Fibroblast of the conjunctiva (primary cell): ENCODE results near the gene HOXB7.

Experiments
- DNase-seq: peaks from one replicate; pipeline ENCODE4 v3.0.0-alpha.2; 2010; ENCODE audit warnings: low read depth

The HOXB7 gene

DNA sequence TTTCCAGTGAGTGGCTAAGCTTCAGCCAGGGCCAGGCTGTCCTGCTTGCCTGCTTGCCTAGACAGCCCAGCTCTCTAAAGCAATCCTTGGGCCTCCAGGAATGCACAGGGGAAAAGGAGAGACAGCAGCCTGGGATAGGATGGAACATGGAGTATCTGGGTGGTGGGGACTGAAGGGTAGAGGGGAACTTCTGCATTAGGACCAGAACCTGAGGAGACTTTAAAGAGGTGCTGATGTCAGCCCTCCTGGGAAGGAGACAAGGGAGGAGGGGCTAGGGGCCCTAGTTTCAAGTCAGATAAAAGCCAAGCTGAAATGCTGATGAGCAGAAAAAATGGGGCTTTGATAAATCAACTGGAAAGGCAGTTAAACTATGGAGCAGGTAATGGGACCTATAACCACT is 1.8 kb downstream of the HOXB7 start:
- DNase-seq, result no peak

DNA sequence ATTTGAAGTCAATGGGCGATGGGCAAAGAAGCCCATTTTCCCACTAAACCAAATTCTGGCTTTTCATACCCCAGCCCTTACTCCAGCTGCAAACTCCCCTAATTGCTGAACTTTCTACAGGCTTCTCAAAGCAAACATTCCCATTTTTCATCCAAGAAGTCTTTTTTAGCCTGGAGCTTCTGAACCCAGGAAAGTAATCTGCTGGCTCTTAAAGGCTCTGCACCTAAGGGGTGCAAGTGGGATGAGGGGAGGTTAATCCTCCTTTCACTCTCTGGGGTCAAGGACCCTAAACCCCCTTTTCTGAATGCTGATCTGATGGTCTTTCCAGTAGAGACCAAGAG is 2.4 kb downstream of the HOXB7 start:
- DNase-seq, result no peak

DNA sequence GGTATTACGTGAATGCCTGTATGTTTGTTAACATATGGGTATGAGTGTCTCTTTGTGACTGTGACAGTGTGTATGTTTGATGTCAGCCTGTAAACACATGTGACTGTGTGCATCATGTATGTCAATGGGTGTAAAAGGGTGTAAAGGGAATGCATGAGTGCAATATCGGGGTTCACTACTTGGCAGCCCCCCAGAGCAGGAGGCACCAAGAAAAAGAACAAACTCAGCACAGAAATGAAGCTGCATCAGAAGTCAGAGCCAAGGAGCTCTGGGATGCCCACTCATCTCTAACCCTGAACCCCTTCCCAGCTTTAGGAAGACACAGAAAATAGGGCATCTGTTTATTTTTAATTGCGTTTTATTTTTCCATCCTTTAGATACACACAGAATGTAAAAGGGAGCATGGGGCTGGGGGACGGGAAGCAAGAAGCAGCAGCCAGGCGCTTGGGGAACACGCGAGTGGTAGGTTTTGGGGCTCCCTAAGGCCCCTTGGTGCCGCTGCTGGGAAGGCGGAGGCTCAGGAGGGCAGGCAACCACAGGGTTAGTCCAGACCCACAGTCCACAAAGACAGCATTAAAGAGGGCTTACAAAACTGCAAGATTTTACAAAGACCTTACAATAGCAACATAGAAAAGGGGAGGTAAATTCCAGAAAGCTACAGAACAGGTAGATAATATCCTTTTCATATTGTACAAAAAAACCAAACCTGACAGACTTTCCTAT is 3.8 kb downstream of the HOXB7 start:
- no peak for DNase-seq

DNA sequence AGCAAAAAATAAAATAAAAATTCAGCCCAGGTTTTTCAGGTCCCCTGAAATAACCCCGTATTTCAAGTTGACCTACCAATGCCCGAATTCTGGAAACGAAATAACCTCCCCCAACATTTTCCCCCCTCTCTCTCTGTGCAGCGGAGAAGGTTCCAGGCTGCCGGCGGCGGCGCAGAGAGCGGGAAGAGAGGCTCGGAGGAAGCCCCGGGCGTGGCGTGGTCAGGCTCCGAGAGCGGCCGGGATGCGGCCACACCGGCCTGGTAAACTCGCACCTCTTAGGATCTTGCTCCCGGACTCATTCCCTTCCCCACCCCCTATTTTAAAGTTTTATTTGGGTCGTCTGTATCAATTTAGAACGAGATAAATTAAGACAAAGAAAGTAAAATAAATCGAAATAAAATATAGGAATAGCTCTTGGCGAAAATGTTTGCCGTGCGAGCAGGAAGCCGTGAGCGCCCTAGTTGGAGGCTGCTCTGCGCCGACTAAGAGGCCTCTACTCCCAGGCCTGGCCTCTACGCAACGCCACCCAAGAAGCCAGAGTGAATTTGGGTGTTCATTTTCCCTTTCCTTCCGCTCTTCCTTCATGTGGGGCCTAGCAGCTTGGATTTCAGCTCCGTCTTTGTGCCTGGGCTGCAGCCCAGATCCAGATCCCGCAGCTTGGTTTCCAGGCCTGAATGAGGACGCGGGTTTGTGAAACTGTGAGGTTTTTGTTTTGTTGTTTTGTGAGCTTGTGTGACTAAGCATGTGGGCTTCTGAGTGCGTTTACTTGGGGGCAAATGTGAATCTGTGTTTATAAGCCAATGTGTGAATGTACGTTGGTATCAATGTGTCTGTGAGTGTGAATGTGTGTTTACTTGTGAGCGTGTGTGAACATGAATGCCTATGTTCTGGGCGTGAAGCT is 4.6 kb downstream of the HOXB7 start:
- DNase-seq, result no peak

DNA sequence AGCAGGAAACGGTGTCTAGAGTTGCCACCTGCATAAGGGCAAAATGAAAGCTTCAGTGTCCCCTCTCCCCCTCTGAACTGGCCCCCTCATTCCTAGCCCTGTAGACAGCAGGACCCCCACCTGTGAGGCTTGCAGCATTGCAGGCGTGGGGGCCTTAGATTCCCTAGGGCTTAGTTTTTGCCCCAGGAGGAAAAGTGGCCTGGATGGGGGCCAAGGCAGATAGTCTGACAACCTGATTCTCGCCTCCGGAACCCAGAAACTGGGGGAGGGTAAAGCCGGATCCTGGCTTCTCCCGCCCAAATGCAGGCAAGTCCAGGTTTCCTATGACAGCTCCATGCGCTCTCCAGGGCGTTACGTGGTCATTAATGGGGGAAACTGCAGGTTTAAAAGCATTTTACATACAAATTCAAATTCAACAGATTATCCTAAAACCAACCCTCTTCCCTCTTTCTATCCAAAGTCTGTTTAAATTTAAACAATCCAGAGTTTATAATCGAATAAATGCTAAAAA is 5.4 kb downstream of the HOXB7 start:
- no peak for DNase-seq

DNA sequence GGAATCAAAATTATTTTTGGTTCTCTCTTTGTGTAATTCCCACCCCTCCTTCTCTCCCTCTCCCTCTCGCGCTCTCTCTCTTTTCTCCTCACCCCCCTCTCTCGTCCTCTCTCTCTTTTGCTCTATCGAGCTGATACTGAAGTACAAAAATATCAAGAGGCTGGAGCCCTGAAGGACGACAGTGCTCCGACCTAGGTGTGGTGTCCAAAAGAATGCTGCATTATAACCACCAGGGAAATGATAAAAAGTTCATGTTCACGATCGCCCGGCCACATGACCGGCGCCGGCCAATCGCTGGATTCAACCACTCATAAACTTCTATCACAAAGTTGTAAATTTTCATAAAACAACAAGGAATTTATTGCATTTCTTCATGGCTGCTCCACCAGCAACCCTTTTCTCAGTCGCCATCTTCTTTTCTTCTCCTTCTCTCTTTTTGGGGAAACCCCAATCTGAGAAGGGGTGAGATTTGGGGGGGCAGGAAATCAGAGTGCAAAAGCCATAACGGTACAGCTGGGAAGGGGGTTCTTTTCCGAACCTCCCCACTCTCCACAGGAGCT is 6.0 kb downstream of the HOXB7 start, which contains the start of gene HOXB6:
Gene HOXB6, minus strand, starts transcription at position 217 of the 560 bp plus-strand sequence. CDS start 6,836 bp downstream, outside the sequence.
- DNase-seq, result no peak

DNA sequence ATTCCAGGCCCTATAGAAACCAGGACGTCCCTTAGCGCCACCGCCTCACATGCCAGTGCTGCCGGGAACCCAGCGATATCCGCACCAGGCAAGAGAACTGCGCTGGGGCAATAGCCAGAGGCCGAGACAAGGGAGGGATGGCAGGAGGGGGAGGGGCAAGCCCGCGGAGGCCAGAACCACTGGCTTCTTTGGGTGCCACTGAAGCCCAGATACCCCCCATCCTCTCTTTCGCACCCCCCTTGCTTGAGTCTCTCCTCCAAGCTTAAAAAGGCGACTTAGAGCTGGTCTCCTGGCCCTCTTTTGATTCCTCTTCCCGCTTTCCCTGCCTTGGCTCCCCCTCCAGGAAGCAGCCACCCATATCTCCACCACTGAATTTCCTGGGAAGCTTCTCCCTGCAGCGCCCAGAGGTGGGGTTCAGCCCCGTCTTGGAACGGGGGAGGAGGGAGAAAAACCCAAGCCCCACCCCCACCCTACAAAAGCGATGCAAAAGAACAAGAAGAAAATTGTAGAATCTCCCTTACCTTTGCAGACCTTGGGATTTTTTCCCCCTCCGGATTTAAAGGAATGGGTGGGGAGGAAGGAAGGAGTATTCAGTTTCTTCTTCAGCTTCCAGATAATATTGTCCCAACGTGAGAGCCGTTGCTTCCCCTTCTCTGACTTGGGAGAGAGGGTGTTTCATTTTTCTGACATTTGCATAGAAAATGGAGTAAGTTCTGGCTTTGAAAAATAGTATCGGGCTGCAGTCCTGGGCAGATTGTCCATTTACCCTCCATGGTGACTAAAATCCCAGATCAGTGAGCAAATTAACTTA is 6.7 kb downstream of the HOXB7 start:
- no peak for DNase-seq

DNA sequence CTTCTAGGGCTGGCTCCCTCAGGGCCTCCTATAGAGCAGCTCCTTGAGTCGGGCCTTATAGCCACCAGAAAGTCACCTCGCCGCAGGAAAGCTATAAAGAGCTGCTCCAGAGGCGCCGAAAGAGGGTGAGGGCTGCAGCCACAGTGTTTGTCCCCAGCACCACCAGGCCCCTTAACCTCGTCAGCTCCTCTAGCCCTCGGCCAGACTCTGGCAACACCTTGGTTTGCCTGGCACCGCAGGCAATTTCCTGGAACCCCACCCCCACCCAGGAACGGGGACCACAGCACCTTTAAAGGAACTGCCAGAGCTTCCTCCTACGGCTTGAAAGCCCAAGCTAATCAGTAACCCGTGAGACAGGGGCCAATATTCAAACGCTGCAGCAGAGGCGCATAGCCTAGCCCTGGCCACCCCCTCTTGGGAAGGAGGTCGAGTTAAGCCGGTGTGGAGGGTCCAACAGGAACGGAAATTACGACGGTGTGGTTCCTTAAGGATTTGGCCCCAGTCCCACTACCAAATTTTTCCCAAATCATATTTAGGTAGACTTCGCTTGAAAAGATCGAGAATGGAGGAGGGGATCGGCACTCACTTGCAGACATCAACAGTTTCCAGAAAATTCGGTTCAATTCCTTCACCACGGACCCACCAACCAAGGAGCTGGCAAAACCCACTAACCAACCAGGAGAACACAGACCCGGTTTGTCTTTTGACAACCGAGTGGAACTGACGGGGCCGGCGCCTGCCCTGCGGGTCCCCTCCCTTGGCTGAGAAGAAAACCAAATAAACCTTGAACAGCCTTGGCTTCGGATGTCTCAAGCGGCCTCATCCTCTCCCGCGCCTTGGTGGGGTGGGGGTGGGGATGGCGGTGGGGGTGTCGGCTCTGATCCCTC is 9.0 kb downstream of the HOXB7 start:
- DNase-seq, result no peak

DNA sequence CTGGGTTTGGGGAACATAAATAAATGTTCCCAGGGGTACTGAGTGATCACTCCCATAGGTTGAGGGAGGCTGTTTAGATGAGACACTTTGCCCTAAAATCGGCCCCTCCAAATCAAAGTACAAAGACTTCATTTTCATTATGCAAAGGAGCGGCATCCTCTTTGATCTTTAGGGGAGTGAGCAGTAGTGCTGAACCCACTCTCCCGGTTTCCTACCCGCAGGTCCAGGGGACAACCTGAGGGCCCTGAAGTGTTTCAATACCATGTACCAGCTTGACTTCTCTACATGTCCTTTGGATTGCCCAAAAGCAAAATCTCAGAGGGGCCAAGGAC is 9.6 kb downstream of the HOXB7 start:
- DNase-seq, result no peak

DNA sequence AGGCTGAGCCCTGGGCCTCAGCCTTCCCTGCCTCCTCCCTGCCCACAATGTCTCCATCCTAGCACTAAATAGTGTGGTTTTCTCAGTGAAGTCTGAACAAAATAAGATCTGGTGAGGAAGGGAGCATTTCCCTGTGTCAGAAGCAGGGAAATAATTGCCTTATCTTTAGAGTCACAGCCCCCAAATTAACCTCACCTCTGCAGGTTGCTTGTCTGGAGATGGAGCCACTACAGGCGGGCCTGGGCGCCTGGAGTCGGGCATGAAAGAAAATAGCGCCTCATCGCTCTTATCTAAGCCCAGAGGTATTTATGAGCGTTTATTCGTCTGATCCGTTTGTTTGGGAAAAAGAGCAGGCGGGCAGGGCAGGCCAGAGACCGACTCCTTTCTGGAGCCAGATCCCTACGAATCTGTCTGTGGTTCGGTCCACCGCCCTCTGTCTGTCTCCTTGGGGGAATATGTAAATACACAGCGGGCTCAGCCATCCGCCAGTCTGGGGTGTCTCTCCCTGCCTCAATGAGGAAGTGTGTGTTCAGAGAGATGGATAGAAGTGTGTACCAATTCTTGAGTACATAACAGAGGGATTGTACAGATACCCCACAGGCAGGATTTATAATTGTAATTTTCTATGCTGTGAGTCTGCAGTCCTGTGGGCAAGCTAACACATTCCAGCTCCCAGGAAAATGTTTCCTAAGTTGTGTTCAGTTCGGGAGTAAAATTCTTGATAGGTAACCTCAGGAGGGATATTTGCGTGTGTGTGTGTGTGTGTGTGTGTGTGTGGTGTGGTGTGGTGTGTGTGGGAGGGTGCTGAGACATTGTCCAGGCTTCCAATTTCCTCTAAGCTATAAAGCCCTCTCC is 10.3 kb downstream of the HOXB7 start:
- no peak for DNase-seq

DNA sequence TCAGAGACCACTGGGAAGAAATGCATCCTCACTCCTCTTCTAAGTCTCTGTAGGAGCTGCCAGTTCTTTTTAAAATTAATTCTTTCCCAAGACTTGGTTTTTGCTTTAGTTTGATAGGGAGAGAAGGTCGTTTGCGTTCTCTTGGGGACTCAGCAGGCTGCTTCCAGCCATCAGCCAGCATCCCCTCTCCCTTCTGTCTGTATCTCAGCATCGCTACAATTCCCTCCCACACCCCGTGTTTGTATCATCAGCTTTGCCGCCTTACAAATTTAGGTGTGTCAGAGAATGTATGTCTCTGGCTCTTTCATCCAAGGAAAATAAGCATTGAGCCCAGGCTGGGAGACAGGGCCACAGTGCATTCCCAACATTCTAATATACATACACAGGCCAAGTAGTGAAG is 11.5 kb downstream of the HOXB7 start:
- DNase-seq, result no peak

DNA sequence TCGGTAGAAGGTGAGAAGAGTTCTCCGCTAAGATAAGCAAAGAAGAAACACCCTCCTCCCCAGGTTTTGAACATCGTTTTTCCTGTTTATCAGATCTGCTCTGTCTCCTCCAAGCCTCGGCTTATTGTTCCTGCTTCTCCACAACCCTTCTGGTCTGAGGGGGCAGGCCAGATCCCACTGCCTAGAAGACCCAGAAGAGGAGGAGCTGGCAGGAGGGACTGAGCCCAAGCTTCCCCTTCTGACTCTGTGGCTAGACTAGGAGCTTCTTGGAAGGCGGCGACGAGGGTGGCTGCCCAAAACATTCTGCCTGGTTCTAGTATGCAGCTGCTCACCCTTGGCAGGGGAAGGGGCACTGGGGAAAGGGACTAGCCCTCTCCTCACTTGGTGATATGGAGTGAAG is 12.1 kb downstream of the HOXB7 start:
- DNase-seq, result no peak

DNA sequence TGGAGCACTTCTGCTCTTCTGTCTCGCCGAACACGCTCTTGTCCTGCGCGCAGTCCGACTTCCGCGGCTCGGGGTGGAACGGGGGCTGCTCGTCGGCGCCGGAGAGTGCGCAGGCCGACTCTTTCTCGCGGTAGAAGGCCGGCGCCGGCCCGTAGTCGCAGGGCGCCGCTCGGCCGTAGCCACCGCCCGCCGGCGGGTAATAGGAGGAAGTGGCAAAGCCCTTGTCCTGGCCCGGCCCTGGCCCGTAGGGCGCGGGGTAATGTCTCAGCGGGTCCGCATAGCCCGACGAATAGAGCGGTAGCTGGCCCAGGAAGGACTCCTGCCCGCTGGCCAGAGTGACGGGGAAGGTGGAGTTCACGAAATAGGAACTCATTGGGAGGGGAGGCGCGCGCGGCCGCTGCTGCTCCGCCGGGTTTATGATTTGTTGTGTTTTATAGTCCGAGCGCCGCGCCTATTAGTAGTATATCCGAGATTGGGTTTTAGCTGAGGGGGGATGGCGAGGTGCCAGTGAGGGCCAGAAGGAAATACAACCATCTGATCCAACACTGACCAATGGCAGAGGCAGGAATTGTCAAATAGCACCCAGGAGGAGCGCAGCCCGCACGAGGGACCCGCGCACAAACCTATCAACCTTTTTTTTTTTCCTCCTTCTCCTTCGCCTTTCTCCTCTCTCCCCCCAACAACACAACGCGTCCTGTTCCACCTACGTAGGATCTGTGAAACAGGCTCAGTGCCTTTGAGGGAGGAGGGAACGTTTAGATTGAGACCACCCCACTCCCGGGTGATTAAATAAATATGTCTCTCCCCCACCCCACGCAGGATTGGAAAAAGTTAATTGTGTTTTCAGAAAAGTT is 12.8 kb downstream of the HOXB7 start:
- no peak for DNase-seq

DNA sequence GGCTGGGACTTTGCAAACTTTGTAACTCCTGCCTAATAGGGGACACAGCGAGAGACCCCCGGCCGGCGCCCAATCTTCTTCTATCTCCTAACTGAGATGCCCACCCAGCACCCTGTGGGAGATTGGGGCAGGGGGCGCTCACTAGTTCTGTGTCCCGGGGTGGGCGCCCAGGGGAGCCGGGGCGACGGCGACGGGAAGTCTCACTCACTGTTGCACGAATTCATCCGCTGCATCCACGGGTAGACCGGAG is 13.4 kb downstream of the HOXB7 start:
- no peak for DNase-seq

DNA sequence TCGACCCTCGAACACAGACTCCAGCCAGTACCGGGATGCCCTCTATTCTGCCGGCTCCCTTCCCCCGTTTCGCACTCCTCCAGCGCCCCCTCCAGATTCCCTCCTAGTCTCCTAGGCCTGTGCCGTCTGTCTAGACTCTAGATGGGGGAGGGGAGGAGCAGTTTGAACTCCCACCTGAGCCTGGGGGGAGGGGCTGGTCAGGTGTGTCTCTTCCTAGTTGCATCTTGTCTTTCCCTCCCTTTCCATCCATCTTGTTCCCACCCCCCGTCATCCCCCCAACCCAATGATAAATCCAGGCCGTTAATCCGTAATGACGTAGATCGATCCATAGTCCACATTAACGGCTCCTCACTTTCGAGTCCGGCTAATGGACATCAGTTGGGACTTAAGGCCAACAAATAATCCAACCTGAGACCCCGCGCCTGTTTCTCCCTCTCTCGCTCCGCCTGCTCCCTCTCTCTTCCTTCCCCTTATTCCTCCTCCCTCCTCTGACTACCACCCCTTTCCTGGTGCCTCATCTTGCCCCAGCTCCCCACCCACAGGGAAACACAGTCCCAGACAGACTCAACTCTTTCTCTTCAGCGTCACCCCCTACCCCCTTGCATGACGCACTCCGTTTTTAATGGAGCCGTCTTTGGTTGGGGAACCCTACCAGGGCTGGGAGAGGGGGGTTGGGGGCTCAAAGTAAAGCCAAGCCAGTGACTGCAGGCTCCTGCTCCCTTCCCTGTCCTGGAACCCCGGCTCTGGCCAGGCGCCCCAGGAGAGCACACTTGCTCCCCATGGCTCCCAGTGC is 13.9 kb downstream of the HOXB7 start:
- no peak for DNase-seq

DNA sequence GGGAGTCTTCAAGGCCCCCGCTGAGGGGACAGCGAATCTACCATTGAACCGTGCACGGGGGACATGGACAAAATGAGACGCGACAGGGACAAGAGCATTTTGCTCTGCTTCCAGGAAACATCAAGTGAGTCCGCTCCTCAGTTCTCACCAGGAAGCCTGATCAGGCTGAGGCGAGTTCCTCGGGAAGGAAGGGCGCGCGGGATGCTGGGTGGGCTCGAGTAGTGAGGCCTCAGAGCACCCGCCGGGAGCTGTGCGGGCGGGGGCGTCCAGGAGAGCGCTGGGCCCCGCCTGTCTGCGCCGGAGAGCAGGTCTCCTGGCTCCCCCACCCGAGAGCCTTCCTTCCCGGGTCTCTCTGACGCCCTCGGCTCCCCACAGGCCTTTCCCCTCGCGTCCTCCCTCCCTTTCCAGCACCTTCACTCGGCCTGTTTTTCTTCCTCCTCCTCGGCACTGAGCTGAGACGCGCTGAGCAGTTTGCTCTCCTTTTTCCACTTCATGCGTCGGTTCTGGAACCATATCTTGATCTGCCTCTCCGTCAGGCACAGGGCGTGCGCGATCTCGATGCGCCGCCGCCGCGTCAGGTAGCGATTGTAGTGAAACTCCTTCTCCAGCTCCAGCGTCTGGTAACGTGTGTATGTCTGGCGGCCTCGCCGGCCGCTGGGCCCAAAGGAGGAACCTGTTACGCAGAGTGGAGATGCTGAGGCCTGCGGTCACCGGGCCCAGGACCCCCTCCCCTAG is 14.7 kb downstream of the HOXB7 start:
- DNase-seq, result no peak

DNA sequence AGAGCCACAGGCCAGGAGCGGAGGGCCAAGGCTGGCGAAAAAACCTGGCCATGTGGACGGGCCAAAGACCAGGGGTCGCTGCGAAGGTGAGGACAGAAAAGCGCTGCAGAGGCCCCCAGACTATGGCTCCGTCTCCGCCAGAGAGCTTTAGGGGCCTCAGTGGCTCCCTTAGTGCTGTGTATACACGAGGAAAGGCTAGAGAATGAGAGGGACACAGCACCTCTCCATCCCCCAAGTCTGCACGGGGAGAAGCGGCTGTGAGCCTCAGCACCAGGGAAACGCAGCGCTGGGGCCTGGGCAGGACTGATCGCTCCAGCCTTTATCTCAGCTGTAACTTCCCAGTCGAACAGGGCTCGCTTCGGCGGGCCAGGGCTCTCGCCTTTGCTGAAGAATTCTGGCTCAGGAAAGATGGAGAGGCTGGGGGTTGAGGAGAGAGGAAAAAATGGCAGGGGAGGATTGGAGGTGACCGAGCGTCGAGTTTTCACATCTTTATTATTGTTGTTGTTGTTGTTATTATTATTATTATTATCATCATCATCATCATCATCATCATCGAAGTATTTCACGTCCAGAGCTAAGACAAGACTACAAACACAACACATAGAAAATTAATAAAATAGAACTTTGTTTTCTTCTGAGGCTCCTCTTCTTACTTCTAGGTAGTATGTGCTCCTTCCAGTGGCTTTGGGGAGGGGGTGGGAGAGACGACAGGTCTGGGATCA is 15.4 kb downstream of the HOXB7 start:
- no peak for DNase-seq
